GM19397 (cell line): ENCODE measurements around the gene PDRG1.
"Not testable (repeated sequence)": the region's sequence is repeated elsewhere in the genome, so short reads cannot be mapped to it uniquely, and the experiment has no call there.

Experiments
- ATAC-seq: cut with Tn5 transposase; IDR thresholded peaks from one replicate; pipeline ENCODE4 v1.9.1; 2021; ENCODE audit warnings: mild to moderate bottlenecking, moderate library complexity; ENCODE audit not compliant: unreplicated experiment

Gene PDRG1

GRCh38 chr20:31929631-31930030, 22.2 kb downstream of the PDRG1 start:
- not testable (repeated sequence) for ATAC-seq

GRCh38 chr20:31927627-31928159, 24.2 kb downstream of the PDRG1 start:
- no peak for ATAC-seq

GRCh38 chr20:31926493-31926892, 25.4 kb downstream of the PDRG1 start:
- no peak for ATAC-seq

- ATAC-seq, result no peak
Measured at GRCh38 chr20:31925631-31926030, 26.2 kb downstream of the PDRG1 start.

GRCh38 chr20:31924561-31924960, 27.3 kb downstream of the PDRG1 start:
- no peak for ATAC-seq

- ATAC-seq, result peak; percentile 71
Measured at GRCh38 chr20:31923388-31924331, 28.2 kb downstream of the PDRG1 start.

- ATAC-seq, result no peak
Measured at GRCh38 chr20:31922588-31922987, 29.3 kb downstream of the PDRG1 start.

GRCh38 chr20:31922181-31922580, 29.7 kb downstream of the PDRG1 start:
- no peak for ATAC-seq

GRCh38 chr20:31921480-31921879, 30.4 kb downstream of the PDRG1 start:
- not testable (repeated sequence) for ATAC-seq

- no peak for ATAC-seq
Measured at GRCh38 chr20:31920275-31920855, 31.5 kb downstream of the PDRG1 start.

- no peak for ATAC-seq
Measured at GRCh38 chr20:31919410-31920155, 32.3 kb downstream of the PDRG1 start.

- no peak for ATAC-seq
Measured at GRCh38 chr20:31918466-31919105, 33.3 kb downstream of the PDRG1 start.

GRCh38 chr20:31917962-31918412, 33.9 kb downstream of the PDRG1 start:
- not testable (repeated sequence) for ATAC-seq

- ATAC-seq, result no peak
Measured at GRCh38 chr20:31916708-31917107, 35.1 kb downstream of the PDRG1 start.

- ATAC-seq, result no peak
Measured at GRCh38 chr20:31915491-31916280, 36.2 kb downstream of the PDRG1 start.

GRCh38 chr20:31914170-31914569, 37.7 kb downstream of the PDRG1 start:
- no peak for ATAC-seq

- no peak for ATAC-seq
Measured at GRCh38 chr20:31913431-31914157, 38.3 kb downstream of the PDRG1 start.

- ATAC-seq, result no peak
Measured at GRCh38 chr20:31910071-31910803, 41.6 kb downstream of the PDRG1 start.
